Measurements from ENCODE around the gene NFATC2IP. TPM values are rescaled to one million over a fixed set of nuclear protein-coding genes. Genes with fewer than 3 reads are reported as not detected.

NFATC2IP gene
- total and polyA plus RNA-seq, 2 of the 13 experiments (the other 11 are each of a cell fraction or from before 2014, with no cell fraction given), result 32.1 to 48.5 TPM

DNA sequence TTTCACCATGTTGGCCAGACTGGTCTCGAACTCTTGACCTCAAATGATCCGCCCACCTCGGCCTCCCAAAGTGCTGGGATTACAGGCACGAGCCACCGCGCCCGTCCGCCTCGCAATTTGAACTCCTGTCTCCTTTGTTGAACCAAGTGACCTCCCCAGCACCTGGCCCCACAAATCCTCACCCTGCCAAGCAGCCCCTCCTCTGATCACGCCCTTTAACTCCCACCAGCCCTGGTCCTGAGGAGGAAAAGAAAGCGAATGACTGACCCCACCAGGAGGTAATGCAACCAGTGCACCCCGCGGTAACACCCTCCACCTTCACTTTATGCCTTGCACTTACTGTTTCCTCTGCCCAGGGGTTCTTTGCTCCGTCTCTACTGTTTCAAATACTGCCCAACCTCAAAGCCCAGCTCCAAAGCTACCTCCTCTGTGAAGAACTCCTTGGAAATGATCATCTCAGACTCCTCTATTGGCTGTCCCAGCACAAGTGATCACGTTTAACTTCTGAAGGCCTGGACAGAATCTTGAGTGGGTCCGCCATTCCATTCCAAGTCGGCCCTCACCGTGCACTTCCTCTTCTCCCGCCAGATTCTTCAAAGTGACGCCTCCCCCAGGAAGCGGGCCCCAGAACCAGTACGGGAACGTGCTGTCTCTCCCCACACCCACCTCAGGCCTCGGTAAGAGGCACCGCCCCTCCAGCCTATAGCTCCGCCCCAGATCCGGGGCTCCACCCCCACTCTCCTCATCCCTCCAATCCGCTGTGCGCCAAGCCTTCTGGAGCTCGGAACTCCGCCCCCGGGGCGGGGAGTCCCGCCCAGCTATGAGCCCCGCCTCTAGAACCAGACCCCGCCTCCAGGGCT lies 14.6 kb upstream of the NFATC2IP start (continued):
- TF ChIP-seq TBX3 (IDR thresholded peaks at IDR 0.05; ENCODE audit: borderline replicate concordance) (no peak), POLR2AphosphoS2 (IDR thresholded peaks at IDR 0.05; ENCODE audit: low read depth, low read length) (no peak), EED (CRISPR knock-in tag; IDR thresholded peaks at IDR 0.05) (no peak), SP4 (CRISPR knock-in tag; IDR thresholded peaks at IDR 0.05) (peak; percentile 95), EP300 (IDR thresholded peaks at IDR 0.05; ENCODE audit: low read depth in 2 of 2, low read length in 2 of 2) (no peak), EP300 (CRISPR knock-in tag; IDR thresholded peaks at IDR 0.05; ENCODE audit: borderline replicate concordance) (no peak), ZNF761 (CRISPR knock-in tag; conservative IDR thresholded peaks at IDR 0.05) (0 out of 2 replicates have a peak, but pooled peaks have one; percentile 49), SNRNP70 (IDR thresholded peaks at IDR 0.05; ENCODE audit: low read depth, low read length) (no peak), ZFP36L2 (CRISPR knock-in tag; IDR thresholded peaks at IDR 0.05) (no peak), ZNF747 (CRISPR knock-in tag; IDR thresholded peaks at IDR 0.05; ENCODE audit: borderline replicate concordance) (no peak), RXRB (CRISPR knock-in tag; IDR thresholded peaks at IDR 0.05; ENCODE audit: borderline replicate concordance) (peak; percentile 7; the same call in 1 of the 2 replicates), ZNF230 (CRISPR knock-in tag; IDR thresholded peaks at IDR 0.05) (0 out of 2 replicates have a peak, but pooled peaks have one; percentile 70), ZNF24 (IDR thresholded peaks at IDR 0.05) (no peak), ZSCAN31 (CRISPR knock-in tag; IDR thresholded peaks at IDR 0.05; ENCODE audit: low read depth) (no peak), SOX13 (IDR thresholded peaks at IDR 0.05) (no peak), SOX13 (CRISPR knock-in tag; conservative IDR thresholded peaks at IDR 0.05 in 1 of 2, IDR thresholded peaks at IDR 0.05 in 1 of 2) (no peak), ZNF12 (CRISPR knock-in tag; IDR thresholded peaks at IDR 0.05) (no peak), ZNF484 (CRISPR knock-in tag; IDR thresholded peaks at IDR 0.05; ENCODE audit: borderline replicate concordance, low read depth) (no peak), TBP (CRISPR knock-in tag; IDR thresholded peaks at IDR 0.05) (no peak), ZNF841 (CRISPR knock-in tag; IDR thresholded peaks at IDR 0.05; ENCODE audit: borderline replicate concordance) (no peak), PAF1 (CRISPR knock-in tag; IDR thresholded peaks at IDR 0.05) (no peak), IRF2 (CRISPR knock-in tag; IDR thresholded peaks at IDR 0.05) (peak; percentile 40; the same call in 1 of the 2 replicates), DPF2 (CRISPR knock-in tag; IDR thresholded peaks at IDR 0.05; ENCODE audit: borderline replicate concordance, low read depth) (no peak), TGIF2 (CRISPR knock-in tag; IDR thresholded peaks at IDR 0.05) (peak; percentile 40; the same call in 1 of the 2 replicates)
- TF ChIP-seq, protein P1, sequence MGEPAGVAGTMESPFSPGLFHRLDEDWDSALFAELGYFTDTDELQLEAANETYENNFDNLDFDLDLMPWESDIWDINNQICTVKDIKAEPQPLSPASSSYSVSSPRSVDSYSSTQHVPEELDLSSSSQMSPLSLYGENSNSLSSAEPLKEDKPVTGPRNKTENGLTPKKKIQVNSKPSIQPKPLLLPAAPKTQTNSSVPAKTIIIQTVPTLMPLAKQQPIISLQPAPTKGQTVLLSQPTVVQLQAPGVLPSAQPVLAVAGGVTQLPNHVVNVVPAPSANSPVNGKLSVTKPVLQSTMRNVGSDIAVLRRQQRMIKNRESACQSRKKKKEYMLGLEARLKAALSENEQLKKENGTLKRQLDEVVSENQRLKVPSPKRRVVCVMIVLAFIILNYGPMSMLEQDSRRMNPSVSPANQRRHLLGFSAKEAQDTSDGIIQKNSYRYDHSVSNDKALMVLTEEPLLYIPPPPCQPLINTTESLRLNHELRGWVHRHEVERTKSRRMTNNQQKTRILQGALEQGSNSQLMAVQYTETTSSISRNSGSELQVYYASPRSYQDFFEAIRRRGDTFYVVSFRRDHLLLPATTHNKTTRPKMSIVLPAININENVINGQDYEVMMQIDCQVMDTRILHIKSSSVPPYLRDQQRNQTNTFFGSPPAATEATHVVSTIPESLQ (CRISPR knock-in tag; conservative IDR thresholded peaks at IDR 0.05), result no peak
- TF ChIP-seq, protein P2, sequence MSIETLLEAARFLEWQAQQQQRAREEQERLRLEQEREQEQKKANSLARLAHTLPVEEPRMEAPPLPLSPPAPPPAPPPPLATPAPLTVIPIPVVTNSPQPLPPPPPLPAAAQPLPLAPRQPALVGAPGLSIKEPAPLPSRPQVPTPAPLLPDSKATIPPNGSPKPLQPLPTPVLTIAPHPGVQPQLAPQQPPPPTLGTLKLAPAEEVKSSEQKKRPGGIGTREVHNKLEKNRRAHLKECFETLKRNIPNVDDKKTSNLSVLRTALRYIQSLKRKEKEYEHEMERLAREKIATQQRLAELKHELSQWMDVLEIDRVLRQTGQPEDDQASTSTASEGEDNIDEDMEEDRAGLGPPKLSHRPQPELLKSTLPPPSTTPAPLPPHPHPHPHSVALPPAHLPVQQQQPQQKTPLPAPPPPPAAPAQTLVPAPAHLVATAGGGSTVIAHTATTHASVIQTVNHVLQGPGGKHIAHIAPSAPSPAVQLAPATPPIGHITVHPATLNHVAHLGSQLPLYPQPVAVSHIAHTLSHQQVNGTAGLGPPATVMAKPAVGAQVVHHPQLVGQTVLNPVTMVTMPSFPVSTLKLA (IDR thresholded peaks at IDR 0.05), result peak; percentile 42; the same call in 1 of the 2 replicates
- TF ChIP-seq, protein P3, sequence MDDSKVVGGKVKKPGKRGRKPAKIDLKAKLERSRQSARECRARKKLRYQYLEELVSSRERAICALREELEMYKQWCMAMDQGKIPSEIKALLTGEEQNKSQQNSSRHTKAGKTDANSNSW (CRISPR knock-in tag; IDR thresholded peaks at IDR 0.05; ENCODE audit: borderline replicate concordance), result no peak

All from HepG2 (cell line).